HG02798 (cell line): ENCODE results near the gene LIMS3.
A peak's percentile ranks its signal among the peaks of the same experiment; 100 is the strongest.
"Not testable (repeated sequence)": the region's sequence is repeated elsewhere in the genome, so short reads cannot be mapped to it uniquely, and the experiment has no call there.

ENCODE experiments used
- ATAC-seq: cut with Tn5 transposase; IDR thresholded peaks from one replicate; pipeline ENCODE4 v1.9.1; 2021; ENCODE audit warnings: mild to moderate bottlenecking; ENCODE audit not compliant: unreplicated experiment, poor library complexity

The LIMS3 gene, protein sequence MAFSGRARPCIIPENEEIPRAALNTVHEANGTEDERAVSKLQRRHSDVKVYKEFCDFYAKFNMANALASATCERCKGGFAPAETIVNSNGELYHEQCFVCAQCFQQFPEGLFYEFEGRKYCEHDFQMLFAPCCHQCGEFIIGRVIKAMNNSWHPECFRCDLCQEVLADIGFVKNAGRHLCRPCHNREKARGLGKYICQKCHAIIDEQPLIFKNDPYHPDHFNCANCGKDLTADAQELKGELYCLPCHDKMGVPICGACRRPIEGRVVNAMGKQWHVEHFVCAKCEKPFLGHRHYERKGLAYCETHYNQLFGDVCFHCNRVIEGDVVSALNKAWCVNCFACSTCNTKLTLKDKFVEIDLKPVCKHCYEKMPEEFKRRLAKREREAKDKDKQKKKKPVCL

DNA sequence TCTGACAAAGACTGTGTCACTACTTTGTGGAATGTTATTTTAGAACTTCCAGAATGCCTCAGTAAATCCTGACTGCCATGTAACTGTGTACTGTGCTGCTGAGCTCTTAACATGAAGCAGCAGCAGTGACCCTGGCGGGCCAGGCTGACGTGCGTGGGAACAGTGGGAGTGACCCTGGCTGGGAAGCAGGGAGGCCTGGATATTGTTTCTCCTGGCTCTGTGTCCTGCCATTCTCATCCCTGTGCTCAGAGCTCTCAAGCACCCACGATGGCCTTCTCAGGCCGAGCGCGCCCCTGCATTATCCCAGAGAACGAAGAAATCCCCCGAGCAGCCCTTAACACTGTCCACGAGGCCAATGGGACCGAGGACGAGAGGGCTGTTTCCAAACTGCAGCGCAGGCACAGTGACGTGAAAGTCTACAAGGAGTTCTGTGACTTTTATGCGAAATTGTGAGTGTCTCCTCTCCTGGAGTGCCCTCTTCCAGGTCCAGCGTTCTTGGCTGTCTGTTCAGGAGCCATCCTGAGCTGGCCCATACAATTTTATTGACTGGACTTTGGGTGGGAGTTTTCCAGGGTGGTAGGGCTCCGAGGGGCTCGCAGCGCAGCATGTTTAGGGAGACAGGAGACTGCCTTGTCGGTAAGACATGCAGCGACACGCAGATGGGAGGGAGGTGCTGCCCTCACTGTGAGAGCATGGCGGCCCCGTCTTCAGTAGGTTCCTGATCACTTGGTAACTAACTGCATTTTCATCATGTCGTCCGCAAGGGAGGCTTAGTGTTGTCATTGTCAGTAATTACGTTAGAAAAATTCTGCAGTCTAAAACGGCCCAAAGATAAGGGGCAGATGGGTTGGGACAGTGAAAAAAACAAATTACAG lies at the start of gene LIMS3:
TSS of gene LIMS3 (plus strand) at position 227 of the 875 bp plus-strand sequence. CDS start at position 268, 41 bp downstream.
- not testable (repeated sequence) for ATAC-seq

DNA sequence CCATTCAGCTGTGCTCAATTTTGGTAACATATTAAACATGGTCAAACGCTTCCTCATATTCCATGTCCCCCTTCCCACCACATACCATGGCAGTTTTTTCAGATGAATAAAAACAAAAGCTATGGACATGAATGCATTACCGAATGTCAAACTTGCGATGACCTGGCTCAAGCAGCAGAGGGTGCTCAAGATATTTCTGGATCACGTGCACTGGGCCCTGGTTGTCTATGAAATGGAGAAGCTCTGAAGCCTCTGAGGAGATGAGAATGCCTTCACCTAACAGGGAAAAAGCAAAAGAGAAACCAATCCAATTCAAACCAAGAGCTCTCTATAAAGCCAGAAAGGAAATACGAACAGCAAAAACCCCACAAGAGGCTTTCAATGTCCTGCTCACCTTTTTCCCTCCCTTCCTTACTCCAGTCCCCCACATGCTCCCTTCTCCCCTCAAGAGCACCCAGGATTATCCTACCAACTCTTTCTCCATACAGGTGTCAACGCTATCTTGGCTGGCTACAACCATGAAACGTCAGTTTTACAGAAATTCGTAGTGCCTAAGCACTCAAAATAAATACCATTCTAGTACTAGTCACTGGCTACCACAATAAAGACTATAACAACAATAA lies 27.2 kb upstream of the LIMS3 start:
- ATAC-seq, result peak; percentile 87

DNA sequence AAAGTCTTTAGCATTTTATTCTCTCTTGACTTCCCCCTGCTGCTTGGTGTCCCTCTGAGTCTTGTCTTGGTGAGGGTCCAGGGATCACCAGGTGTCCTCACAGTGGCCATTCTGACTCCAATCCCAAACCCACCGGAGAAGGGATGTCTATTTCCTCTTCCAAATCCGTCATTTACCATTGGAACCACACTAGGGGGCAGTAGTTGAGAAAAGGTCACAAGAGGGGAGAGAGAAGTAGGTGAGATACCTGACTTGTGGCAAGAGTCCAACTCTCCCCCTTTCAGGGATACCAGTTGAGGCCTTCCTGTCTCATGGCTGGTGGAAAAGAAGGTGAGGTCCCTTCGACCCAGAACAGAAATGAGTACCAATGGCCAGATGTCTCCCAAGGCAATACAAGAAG lies 21.9 kb upstream of the LIMS3 start:
- not testable (repeated sequence) for ATAC-seq

DNA sequence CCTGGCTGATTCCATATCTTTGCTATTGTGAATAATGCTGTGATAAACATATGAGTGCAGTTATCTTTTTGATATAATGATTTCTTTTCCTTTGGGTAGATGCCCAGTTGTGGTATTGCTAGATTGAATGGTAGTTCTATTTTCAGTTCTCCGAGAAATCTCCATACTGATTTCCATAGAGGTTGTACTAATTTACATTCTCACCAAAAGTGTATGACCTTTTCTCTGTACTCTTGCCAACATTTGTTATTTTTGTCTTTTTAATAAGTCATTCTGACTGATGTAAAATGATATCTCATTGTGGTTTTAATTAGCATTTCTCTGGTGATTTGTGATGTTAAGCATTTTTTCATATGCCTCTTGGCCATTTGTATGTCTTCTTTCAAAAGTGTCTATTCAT lies 16.4 kb upstream of the LIMS3 start:
- not testable (repeated sequence) for ATAC-seq

DNA sequence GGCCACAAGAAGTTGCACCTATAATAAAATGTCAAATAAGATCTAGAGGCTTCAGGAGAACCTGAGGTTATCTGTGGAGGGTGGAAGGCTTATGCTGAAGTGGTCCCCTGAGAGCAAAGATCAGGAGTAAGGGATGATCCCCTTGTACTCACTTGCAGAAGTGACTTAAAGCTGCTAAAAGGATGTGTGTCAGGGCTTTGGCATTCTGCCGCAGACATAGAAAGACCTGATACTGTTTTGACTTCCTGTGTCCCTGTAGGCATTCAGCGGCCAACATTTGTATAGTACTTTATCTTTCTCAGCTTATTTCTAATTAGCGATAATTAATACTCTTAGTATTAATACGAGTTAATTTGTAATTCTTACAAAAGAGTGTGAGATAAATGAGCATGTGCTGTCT lies 10.1 kb upstream of the LIMS3 start:
- not testable (repeated sequence) for ATAC-seq

DNA sequence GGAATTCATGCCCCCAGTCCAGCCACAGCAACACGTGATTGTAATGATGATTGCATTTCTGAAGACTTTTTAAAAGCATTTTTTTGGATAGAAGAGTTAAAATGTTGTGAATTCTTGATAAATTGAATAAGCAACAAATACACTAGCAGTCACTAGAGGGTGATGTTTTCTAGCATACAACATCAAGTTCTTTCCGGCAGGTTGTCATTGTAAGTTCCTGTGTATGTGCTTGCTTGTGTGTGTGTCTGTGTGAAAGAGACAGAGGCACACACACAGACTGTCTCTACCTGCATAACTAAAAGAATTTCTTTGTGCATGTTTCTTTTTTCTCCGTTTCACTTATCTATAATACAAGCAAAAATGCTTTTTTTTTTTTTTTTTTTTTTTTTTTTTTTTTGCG lies 8.6 kb upstream of the LIMS3 start:
- not testable (repeated sequence) for ATAC-seq

DNA sequence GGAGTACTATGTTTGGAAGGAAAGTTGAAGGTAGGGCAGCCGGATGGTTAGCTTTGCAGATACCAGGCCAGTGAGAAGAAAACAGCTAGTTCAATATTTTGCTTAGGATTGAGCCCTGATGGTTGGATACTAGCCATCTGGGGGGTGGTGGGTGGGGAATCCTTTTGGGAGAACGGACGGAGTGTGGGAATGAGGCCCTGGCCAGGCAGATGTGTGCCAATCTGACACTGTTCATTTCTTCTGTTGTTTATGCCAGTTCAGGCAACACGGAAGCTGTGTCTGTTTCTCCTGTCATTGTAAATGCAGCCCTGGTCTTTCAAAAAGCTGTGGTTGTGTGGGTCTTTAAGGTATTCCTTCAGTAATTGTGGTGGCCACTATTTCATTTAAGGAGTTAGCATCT lies 7.5 kb upstream of the LIMS3 start:
- ATAC-seq, result not testable (repeated sequence)

DNA sequence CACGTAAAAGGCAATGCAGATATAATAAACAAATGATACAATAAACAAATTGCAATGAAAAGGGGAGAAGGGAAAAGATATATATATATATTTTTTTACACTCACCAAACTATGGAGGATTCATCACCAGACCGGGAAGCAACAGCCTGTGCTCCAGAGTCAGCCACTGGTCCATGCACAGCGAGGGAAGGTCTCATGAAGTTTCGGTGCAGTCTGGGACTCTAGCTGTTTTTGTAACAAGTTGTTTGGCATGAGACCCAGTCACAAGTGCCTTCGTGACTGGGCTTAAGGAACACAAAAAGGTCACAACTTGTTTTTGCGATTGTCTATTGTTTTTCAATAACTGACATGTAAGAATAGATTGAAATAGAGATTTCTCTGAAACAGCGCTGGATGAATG lies 4.8 kb upstream of the LIMS3 start:
- ATAC-seq, result not testable (repeated sequence)

DNA sequence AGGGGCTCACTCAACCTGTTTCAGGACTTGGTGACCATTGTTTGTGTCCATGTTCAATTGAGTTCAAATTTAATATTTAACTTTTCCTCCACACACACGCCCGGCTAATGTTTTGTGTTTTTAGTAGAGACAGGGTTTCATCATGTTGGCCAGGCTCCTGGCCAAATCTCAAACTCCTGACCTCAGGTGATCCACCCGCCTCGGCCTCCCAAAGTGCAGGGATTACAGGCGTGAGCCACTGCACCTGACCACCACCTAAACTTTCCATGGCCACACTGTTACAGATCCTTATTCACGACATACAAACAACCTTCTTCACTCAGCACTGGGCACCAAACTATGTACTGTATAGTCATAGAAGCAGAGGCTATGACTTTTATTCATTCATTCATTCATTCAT lies 4.3 kb upstream of the LIMS3 start:
- ATAC-seq, result not testable (repeated sequence)

DNA sequence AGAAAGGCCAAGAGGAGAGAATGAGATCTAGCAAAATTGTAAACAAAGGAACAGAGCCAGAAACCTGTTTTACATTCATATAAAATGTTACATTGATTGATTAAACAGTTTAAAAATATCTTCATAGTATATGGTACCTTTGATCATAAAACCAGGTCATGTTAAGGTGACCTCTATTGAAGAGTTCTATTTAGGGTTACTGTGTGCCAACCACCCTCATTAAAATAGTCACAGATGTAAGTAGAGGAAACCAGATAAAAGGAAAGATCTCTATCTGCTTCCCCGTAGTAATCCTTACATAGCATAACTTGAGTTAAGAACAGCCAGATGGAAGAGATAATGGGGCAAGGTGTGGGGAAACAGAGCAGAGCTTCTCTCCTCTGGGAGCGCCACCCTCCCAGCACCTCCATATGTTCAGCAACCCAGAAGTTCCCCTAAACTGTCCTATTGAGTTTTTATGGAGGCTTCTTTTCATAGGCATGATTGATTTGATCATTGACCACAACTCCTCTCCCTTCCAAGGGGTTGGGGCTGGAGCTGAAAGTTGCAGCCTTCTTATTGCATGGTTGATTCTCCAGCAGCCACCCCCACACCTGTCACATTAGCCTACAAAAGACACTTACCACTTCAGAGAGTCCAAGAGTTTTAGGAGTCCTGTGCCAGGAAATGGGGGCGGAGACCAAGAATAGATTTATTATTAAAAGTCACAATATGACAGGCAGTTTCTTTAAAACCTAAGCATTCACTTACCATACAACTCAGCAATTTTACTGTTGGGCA lies 3.2 kb upstream of the LIMS3 start:
- ATAC-seq, result not testable (repeated sequence)

DNA sequence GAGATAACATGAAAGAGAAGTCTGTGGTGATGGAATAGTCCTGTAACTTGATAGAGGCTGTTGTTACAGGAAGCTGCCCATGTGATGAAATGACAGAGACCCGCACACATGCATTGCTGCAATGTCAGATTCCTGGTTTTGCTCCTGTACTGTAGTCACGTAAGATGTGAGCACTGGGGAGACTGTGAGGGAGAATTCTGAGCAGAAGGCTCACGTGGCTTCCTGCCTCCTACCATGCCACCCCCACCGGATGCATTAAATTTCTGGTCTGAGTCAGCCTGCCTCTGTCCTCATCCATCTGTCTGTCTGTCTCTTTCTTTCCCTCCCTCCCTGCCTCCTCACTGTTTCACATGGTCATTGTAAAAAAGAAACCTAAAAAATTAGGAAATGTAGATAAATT lies 2.3 kb upstream of the LIMS3 start:
- ATAC-seq, result peak; percentile 96

DNA sequence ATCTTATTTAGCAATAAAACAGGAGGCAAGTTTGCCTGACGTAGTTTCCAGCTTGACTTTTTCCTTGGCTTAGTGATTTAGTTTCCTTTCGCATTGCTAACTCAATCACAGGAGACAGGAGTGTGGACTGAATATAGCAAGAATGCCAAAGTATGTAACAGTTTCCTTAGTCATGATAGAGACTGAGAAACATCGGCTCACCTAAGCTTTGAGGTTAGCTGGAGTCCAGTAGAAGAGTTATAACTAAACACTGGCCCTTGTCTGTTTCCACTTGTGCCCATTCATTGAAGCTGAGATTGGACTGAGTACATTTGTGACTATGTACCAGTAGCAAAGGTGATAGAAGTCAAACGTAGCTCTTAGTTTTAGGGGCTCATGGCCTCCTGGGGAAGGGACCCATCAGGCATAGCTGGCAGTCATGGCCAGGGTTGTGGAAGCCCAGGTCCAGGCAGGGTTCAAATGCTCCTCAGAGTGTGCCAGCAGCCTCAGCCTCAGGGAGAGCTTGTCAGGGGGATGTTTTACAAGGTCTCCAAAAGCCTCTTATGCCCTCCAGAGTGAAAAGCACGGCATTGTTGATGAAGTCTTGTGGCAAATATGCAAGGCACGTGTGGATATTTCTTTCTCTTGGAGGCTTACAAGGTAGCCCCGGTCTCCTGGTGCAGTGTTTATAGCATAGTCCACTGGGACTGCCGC lies 573 bp upstream of the LIMS3 start:
- ATAC-seq, result not testable (repeated sequence)

DNA sequence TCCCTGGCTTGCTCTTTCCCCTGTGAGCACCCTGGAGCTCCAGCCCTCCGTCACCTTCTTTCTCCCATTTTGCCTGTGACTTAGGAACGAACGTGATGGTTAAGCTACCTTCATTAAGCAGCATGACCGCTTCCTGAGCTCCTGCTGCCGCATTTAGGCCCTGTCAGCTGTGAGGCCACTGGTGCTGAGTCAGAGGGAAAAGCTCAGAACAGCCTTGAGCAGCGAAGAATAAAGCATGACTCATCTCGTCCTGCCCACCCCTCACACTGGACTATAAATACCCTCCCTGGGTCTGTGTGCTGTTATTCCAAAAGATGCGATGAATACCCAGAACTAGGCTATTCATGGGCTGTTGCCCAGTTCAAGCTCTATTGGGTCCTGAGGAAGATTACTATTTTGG lies 7.3 kb downstream of the LIMS3 start:
- ATAC-seq, result peak; percentile 79

DNA sequence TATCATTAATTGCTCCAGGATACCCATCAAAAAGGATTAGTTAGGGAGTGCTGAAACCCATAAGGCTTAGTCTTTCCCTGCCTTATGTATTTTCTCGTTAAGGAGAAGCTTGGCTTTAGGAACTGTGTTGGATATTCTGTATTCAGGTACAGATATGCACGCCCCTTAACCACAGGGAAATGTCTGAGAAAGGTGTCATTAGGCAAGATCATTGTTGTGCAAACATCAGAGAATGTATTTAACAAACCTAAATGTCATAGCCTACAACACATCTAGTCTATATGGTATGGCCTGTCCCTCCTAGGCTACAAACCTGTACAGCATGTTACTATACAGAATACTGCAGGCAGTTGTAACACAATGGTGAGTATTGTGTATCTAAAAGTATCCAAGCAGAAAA lies 10.1 kb downstream of the LIMS3 start:
- not testable (repeated sequence) for ATAC-seq

DNA sequence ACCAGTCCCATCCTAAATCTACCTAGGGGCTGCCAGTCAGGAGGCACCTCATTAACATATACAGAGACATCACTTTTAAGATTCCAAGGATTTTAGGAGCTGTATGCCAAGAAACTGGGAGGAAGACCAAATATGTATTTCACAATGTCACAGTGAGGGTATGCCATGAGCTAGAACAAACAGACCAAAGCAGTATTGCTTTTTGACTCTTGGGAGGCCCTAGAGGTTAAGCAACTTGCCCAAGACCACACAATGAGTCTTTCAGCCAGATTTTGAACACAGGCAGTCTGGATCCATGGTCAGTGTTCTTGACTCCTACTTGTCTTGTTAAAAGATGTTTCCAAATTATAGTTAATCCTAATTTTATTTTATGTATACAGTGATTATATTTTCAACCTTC lies 12.3 kb downstream of the LIMS3 start:
- ATAC-seq, result not testable (repeated sequence)

DNA sequence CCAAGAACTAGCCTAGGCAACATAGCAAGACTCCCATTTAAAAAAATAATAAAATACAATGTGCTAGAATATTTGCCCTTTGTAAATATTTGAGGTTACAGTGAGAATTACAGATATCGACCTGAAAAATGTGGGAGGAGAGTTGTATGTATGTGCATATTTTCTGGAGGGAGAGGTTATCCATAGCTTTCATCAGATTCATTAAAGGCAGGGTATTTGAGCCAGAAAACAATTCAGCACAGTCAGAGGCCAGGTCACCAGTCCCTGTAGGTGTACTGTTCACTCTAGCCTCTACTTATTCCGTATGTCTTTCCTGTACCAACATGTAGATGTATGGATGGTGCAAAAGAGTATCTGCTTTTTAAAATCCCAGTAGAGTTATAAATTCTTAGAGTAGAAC lies 15.4 kb downstream of the LIMS3 start:
- ATAC-seq, result not testable (repeated sequence)

DNA sequence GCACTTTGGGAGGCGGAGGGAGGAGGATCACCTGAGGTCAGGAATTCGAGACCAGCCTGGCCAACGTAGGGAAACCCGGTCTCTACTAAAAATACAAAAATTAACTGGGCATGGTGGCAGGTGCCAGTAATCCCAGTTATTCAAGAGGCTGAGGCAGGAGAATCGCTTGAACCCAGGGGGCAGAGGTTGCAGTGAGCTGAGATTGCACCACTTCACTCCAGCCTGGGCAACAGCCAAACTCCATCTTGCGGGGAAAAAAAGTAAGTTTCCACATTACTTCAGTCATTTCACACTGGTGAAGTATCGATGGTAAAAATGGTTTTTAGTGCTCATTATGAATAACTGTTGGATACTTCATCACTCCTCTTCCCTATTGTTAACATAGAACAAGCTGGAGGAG lies 16.1 kb downstream of the LIMS3 start:
- not testable (repeated sequence) for ATAC-seq

DNA sequence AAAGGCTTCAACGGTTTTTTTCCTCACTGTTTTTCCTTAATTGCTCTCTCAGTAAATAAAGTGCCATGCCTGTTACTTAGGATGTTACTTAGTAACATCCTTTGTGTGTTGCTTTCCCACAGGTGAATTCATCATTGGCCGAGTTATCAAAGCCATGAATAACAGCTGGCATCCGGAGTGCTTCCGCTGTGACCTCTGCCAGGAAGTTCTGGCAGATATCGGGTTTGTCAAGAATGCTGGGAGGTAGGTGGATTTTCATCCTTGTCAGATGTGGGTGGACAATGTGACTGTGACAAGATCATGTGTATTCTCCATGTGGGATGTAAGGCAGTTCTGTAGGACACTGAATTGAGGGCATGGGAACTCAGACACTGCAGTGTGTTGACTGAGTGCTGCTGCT lies 17.3 kb downstream of the LIMS3 start:
- not testable (repeated sequence) for ATAC-seq

DNA sequence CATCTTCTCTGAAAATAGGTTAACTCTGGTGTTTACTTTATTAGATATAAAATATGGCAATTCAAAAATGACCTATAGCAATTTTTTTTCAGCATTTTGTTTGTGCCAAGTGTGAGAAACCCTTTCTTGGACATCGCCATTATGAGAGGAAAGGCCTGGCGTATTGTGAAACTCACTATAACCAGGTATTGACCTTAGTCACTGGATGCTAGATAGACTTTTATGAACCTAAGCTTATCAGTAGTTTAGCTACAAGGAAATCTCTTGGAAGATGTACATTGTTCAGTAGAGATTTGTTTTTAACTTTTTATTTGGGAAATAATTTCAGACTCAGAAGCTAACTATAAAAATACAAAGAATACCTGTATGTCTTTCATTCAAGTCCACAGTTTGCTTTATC lies 21.7 kb downstream of the LIMS3 start:
- not testable (repeated sequence) for ATAC-seq
